Measurements from ENCODE around the gene HNF4A.
A peak's percentile ranks its signal among the peaks of the same experiment; 100 is the strongest.

HNF4A gene

DNA sequence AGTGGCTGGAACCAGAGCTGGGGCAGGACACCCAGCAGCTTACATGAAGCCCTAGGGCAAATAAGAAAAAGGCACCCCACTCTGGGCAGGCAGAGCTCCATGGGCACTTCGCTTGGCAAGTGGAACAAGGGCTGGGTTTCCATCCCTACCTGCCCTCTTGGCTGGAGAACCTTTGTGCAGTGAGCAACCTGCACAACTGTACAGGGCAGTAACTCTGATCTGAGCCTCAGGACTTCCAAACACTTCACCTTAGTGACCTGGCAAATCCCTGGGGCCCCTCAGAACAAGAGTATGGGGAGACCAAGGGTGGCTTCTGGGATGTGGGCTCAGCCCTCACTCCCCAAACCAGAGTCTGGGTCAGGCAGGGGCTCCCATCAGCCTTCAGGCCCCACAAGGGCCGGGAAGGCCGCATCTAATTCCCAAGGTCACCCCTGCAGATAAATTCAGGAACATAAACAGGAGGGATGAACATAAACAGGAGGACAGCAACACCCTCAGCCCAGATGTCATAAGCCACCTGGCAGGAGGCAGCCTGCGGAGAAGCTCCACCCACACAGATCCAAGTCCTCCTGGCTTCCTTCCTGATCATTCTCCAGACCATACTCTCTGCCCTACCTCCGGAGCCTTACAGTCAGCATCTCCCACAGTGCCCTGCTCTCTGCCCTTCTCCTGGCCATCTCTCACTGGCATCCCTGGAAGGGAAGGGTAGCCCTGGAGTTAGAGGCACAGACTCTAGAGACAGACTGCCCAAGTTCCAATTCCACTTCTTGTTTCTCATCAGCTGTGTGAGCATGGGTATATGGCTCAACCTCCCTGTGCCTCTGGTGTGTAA is 37.5 kb downstream of the HNF4A start:
- no peak for DNase-seq

DNA sequence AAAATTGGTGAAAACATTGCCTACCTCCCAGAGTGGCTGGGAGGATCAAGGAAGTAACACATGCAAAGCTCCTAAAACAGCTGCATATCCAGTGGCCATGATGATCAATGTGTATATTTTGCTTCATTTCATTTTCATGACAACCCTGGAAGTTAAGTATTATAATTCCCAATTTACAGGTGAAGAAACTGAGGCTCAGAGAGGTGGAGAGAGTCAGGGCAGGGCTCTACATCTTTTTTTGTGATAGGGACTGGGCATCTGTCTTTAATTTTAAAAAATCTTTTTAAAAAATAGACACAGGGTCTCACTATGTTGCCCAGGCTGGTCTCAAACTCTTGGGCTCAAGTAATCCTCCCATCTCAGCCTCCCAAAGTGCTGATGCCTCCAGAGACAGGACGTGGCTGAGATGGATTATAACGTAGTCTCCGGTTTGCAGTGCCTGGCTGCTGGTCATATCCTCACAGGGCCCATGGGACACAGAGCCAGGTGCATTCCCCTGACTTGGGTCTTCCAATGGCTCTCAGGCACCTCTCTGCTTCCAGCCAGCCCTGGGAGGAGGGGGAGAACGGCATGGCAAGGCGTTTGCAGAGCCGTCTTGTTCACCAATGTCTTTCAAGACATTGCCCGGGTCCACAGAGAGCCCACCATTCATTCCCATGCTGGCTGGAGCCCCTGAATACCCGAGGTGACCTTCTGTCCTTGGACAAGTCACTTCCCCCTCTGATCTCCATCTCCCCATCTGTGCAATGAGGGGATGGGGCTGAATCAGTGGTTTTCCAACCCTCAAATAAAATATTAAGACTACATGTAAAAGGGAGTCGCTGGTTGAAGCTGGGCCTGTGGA is 38.3 kb downstream of the HNF4A start:
- DNase-seq, result no peak

DNA sequence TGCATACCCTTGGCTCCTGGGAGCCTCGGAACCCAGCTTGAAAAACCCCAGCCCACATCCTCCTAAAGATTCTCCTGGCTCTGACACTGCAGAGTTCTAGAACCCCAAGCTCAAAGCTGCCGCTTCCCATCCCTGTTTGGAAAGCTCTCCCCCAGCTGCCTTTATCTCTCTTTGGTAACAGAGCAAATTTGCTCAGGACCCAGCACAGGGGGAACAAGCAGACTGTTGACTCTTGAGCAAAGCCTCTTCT is 38.9 kb downstream of the HNF4A start:
- DNase-seq, result no peak

DNA sequence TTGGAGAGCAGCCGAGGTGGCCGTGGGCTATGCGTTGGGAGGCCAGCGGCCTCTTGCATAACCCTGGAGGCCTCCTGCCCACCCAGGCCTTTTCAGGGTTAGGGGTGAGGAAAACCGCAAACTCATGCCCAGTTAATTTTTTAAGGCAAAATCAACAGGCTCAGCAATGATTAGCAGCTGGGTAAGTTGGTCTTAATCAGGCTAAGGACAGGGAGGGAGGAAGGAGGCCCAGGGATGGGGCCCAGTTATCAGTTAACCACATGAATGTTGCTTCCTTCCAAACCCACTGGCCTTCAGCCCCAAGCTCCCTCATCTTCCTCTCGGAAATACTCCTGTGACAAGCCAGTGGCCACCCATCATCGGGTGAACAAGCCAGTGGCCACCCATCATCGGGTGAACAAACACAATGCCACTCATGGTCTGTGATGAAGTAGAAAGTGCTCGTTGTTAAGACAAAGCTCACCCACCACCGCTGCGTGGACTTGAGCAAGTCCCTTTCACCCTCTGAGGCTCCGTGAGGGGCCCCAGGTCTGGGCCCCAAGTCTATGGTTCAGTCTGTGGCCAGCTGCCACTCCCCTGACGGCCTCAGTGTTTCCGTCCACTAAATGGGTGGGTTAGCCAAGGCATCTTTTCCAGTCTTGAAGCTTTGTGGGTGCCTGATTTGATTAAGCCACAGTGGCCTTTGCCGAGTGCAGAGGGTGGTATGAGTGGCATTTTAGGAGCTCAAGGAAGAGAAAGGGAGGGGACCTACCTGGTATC is 39.4 kb downstream of the HNF4A start:
- no peak for DNase-seq

DNA sequence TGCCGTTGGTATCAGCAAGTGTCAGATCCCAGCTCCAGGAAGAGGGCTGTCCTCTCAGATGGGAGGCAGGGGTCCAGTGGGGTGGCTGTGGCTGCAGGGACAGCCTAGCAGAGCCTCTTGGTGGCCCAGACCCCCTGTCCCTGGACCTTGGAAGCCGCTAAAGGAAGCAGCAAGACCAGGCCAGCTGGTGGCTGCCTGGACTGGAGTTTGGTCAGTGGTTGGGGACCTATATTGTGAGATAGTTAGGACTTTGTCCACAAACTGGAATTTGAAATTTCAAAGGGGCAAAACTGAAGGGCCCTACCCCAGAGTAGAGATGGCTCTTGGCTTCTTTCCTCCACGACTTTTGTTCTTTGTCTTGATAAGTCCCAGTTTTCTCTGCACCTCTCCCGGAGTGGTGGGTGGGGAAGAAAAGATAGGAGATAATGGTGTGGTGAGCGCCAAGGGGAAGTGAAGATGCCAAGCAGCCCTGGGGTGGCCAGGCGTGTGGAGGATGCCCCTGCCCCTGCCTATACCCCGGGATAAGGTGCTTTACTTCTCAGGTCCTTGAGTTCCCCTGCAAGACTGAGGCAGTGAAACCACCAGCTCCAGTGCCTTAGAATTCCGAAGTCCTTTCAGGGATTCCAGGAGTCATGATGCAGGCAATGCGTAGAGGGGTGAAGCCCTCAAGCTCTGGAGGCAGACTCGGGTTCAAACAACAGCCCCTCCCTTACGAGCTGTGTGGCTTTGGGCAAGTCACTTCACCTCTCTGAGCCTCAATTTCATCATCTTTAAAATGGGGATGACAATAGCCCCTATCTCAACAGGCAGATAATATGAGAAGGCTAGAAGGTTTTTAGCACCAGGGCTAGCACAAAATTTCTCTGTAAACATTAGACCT is 40.2 kb downstream of the HNF4A start:
- no peak for DNase-seq

DNA sequence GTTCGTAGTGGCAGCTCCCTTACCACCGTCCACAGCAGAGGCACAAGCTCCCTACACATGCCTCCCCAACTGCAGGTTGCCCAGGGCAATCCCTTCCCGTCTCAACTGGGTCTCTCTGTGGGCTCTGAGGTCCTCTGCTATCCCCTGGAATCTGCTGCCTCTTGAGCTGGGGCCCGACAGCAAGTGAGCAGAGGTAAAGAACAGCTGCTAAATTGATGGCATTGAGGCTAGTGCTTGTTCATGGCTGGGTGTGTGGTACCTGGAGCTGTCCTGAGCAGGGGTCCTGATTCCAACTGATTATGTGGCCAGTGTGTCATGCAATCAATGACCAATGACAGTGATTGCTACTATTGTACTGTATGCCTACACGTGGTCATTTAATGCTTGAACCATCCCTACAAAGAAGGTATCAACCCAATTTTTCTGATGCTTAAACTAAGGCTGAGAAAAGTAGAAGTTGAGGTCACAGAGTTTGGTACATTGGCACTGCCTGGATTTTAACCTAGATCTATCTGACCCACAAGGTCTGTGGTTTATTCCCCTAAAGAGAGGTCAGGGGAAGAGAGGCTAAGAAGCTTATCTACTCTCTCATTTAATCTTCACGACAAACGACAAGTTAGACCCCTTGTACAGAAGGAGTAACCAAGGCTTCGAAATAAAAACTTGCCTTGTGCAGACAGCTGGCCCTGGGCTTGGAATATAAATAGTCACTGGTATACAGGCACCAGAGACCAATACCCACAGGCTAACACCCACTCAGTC is 41.1 kb downstream of the HNF4A start:
- DNase-seq, result no peak

DNA sequence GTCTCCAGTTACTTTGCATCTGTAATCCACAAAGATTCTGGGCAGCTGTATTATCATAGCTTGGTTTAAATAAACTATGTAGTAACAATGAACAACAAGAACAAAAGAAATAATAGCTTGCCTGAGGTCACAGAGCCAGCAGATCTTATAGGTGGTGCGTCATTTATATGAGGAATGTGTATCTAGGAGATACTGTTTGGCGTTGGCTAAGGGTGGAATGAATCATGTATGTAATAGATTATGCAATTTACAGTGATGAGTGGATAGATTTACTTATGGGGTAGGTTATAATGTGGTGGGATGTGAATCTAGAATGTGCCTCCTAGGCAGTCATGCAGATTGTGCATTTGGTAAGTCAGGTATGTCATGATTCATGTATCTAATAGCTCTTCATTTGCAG is 42.8 kb downstream of the HNF4A start:
- DNase-seq, result peak; percentile 64

DNA sequence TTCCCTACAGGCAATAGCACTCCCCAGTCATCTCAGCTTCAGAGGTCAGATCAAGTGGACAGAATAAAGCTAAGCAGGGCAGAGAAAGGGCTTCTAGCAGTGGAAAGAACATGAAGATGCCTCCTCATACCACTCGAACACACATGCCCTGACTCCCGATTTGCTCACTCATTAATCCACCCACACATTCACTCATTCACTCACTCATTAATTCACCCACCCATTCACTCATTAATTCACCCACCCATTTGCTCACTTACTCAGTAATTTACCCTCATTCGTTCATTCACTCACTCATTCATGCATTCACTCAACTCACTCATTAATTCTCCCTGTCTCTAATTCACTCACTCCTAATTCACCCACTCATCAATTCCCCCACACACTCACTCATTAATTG is 43.9 kb downstream of the HNF4A start:
- no peak for DNase-seq

DNA sequence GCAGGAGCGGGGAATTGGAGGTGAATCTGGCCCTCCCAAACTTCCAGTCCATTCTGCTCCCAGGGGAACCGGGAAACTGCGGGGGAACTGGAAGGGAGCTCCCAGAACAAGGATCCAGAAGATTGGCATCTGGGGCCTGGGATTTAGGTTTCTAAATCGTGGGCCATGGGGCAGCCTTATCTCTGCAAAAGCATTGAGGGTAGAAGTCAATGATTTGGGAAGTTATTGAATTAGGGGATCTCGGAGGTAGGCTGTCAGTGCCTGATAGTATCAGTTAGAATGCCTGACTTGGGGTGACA is 45.1 kb downstream of the HNF4A start:
- DNase-seq, result no peak

DNA sequence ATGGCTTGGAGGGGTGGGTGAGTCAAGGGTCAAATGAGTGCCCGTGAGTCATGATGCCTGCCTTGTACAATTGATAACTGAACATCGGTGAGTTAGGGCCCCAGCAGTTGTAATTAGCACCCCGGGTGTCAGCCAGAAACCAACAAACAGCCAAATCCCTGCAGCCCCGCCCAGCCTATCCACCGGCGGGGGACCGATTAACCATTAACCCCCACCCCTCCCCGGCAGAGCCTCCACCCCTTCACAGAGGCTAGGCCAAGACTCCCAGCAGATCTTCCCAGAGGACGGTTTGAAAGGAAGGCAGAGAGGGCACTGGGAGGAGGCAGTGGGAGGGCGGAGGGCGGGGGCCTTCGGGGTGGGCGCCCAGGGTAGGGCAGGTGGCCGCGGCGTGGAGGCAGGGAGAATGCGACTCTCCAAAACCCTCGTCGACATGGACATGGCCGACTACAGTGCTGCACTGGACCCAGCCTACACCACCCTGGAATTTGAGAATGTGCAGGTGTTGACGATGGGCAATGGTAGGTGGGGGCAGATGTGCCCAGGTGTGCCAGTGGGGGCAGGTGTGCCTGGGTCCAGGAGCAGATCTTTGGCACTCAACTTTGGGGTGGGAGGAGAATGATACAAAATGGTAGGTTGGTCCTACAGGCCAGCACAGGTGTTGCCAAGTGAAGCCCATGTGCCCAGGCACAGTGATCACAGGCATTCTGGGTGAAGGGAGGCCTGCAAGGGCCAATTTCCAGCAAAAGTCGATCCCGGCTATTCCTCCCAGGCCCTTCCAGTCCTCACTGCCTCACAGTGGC is 45.7 kb downstream of the HNF4A start:
- DNase-seq, result no peak

DNA sequence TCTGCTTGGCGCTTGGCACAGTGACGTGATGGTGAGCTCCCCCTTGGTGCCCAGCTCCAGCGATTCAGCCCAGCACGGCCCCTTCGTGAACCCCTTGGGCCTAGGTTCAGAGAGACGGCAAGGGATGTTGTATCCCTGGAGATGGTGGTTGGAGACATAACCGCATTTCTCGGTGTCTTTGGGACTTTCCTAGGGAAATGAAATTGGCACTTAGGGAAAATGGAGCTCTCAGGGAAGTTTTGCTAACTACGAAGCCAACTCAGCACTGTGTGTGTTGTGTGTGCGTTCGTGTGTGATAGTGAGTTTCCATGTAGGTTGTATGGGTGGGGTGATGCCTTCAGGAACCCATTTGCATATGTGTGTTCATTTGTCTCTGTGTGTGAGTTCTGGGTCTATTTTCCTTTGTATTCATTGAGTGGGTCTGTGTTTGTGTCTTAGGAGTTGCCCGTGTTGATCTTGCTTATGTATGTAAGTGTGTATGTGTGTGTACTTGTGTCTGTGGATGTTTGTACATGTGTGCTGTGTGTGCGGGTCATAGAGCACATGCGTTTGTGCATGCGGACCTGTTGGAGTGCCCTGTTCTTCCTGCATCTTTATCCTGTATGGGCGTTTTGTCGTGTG is 46.4 kb downstream of the HNF4A start:
- no peak for DNase-seq

DNA sequence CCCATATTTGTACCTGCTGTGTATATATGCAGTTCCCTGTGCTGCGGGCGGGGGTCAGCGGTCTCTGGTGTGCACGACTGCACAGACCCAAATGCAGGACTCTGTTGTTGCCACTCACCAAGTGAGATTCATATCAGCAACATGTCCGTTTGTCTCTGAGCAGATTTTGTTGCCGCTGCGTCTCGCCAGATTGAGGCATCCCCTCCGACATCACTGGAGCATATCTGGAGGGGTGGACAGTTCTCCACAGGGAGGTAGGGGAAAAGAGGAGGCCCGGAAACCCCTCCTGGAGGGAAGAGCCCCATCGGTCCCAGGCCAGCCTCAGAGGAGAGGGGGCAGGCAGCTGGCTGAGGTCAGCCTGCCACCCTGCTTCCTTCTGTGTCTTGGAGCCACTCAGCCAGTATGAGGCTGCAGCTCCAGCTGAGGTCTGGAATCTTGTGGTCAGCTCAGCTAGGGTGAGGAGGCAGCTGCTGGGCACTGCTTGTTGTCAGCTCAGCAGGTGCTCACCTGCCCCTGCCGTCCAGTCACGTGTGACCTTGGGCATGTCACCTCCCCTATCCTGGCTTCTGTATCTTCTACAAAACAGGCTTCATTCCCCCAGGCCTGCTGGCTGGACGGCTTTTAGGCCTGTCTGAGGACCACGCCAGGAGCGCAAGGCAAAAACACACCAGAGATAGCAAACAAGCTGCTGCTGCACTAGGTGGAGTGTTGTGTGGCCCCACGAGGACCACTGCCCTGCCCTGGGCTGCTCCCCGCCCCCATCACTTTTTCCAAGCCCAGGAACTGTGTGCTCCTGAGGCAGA is 47.1 kb downstream of the HNF4A start:
- DNase-seq, result no peak

DNA sequence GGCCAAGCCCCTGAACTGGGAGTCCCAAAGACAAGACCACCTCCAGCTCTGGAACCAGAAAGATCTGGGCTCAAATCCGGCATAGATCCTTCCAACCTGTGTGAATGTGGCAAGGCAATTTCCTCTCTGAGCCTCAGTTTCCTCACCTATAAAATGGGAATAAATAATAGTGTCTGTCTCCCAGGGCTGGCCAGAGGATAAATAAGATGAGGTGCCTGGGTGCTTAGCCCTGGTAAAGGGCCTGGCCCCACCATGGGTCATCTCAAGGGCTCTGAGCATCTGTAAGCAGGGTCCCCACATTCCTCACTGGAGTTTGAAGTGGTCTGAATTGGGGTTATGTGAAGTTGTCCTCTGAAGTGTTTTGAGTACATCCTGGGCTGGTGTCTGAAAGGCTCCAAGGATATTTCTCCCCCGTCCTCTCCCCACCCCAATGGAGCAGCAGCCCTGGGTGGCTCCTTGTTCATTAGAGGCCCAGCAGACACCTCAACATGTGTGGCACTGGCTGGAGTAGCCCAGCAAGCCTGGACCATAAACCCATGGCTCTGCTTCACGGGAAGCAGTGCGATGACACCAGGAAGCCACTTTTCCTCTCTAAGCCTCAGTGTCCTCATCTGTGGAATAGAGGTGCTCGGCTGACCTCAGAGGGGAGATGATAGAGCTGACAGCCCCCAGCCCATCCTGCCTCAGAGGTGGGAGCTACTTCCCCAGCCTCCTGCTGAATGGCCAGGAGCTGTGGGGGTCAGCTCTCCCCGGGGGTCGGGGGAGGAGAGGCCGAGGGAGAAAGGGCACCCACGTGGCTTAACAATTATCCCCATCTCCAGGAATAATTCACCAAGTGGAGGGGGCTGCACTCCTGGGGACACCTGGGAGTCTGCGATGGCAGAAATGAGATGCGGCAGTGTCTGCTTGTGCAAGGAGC is 48.0 kb downstream of the HNF4A start:
- no peak for DNase-seq

DNA sequence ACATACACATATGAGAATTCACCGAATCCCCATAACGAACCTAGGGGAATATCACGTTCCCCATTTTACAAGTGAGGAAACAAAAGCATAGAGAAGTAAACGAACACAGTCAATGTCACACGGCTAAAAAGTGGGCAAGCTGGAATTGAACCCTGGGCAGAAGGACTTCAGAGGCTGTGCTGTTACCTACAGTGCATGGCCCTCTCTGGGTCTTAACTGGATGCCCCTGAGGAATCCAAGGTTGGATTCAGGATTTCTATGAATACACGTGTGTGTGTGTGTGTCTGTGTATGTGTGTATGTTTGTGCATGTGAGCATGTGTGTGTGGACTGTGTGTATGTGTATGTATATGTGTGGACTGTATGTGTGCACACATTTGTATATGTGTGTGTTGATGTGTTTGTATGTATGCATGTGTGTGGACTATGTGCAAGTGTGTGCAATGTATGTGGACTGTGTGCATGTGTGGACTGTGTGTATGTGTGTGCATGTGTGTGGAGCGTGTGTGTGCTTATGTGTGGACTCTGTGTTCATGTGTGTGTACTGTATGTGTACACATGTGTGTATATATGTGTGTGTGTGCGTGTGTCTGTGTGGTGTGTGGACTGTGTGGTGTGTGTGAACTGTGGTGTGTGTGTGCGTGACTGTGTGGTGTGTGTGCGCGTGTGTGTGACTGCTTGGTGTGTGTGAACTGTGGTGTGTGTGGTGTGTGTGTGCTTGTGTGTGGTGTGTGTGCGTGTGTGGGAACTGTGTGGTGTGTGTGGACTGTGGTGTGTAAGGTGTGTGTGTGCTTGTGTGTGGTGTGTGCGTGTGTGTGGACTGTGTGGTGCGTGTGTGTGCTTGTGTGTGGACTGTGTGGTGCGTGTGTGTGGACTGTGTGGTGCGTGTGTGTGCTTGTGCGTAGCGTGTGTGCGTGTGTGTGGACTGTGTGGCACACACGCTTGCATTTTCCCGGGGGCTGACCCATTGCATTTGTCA is 49.0 kb downstream of the HNF4A start:
- DNase-seq, result no peak

DNA sequence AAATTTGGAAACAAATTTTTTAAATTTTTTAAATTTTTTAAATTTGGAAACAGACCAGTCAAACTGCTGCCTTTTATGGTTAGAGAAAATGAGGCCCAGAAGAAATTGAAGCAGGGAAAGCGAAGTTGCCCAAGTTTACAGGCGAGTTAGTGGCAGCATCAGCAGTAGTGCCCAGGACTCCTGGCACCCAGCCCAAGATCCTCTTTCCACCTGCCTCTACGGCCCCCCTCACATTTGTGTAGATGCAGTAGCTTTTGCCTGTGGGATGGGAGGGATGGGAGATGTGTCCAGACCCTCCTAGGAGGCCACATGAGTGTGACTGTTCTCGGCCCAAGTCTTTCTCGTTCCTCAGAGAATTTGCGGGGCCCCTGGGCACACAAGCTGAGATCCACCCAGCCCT is 49.8 kb downstream of the HNF4A start:
- DNase-seq, result no peak

DNA sequence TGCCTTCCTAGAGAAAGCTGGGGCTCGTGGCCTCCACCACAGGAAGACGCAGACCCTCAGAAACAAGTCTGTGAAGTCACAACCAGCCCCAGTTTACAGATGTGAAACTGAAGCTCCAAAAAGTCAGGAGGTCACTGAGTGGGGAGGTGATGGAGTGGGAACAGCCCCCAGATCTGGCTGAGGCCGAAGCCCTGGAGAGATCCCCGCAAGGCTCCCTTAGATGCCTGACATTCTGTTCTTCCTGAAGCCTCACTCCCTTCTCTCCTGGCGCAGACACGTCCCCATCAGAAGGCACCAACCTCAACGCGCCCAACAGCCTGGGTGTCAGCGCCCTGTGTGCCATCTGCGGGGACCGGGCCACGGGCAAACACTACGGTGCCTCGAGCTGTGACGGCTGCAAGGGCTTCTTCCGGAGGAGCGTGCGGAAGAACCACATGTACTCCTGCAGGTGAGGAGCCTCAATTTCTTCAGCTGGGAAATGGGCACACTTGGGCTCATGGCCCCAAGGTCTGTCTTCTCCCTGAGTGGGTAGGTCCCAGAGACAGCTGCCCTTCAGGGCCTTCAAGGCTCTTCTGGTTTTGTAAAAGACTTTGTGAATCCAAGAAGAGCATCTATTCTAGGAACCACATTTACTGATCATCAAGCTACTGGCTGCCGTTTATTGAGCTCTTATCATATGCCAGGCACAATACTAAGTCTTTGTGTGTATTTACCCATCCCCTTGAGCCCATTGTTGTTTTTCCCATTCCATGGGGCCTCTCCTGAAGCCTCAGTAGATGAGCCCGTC is 50.5 kb downstream of the HNF4A start:
- DNase-seq, result no peak

Data from fibroblast of skin of abdomen (primary cell).